Chondrocyte (in vitro differentiated cells): Measurements from ENCODE around the gene ARMC9. TPM values are rescaled to one million over a fixed set of nuclear protein-coding genes. Genes with fewer than 3 reads are reported as not detected.

Source experiments
- DNase-seq: peaks from one replicate; pipeline ENCODE4 v3.0.0; 2021; ENCODE audit warnings: mixed read lengths, low spot score
- H3K27ac Mint-ChIP-seq: one replicate; pipeline ENCODE4 v1.8.0; 2021; ENCODE audit warnings: mild to moderate bottlenecking, moderate library complexity, mixed read lengths; ENCODE audit not compliant: unreplicated experiment
- H3K27me3 Mint-ChIP-seq: 2 replicates; pipeline ENCODE4 v1.8.0; 2021; ENCODE audit warnings: low read depth, mixed read lengths
- H3K36me3 Mint-ChIP-seq: 2 replicates; pipeline ENCODE4 v1.8.0; 2021; ENCODE audit warnings: low read depth, mixed read lengths
- H3K4me1 Mint-ChIP-seq: 2 replicates; pipeline ENCODE4 v1.8.0; 2021; ENCODE audit warnings: low read depth, mild to moderate bottlenecking, mixed read lengths
- H3K4me3 Mint-ChIP-seq: one replicate; pipeline ENCODE4 v1.8.0; 2021; ENCODE audit warnings: mild to moderate bottlenecking, moderate library complexity, mixed read lengths; ENCODE audit not compliant: unreplicated experiment
- H3K9me3 Mint-ChIP-seq: 2 replicates; pipeline ENCODE4 v1.8.0; 2021; ENCODE audit warnings: low read depth, mixed read lengths
- total RNA-seq: library from RNA; stranded (reverse); gene quantifications from 3 replicates; pipeline ENCODE4 v1.2.1, GENCODE V29; 2021
- TF ChIP-seq, protein P1 (sequence below): fragments of 200-600 bp; sonication (generic); IDR thresholded peaks from 2 replicates; pipeline ENCODE4 v1.5.0; 2021; ENCODE audit warnings: antibody characterized with exemption, mild to moderate bottlenecking, moderate library complexity

The ARMC9 gene
- total RNA-seq, 1 donor from 2014 or later = 188 TPM

DNA sequence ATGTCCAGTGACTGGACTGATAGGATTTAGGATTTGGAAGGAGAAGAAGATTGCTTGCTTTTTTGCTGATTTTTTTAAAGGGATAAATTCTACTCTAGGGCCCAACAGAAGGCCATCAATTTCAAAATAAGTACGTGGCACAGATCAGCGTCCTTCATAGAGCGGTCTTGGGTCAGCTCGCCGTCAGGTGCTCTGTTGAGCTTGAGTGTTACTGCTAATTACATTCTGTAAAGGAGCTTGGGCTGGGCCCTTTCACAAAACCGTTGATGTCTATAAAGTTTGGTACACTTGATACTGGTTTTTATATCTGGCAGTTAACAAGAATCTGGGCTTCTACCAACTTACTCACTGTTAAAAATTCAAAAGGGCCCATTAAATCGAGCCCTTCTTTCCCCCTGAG is 45.4 kb downstream of the ARMC9 start:
- H3K27ac Mint-ChIP-seq = peak overlapping the region; percentile 68
- H3K27me3 Mint-ChIP-seq = no peaks in the 10 kb centered on the region
- TF ChIP-seq, protein P1, sequence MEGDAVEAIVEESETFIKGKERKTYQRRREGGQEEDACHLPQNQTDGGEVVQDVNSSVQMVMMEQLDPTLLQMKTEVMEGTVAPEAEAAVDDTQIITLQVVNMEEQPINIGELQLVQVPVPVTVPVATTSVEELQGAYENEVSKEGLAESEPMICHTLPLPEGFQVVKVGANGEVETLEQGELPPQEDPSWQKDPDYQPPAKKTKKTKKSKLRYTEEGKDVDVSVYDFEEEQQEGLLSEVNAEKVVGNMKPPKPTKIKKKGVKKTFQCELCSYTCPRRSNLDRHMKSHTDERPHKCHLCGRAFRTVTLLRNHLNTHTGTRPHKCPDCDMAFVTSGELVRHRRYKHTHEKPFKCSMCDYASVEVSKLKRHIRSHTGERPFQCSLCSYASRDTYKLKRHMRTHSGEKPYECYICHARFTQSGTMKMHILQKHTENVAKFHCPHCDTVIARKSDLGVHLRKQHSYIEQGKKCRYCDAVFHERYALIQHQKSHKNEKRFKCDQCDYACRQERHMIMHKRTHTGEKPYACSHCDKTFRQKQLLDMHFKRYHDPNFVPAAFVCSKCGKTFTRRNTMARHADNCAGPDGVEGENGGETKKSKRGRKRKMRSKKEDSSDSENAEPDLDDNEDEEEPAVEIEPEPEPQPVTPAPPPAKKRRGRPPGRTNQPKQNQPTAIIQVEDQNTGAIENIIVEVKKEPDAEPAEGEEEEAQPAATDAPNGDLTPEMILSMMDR = no peak
- peaks cover 4% of the 10 kb centered on the region for H3K4me1 Mint-ChIP-seq
- H3K4me3 Mint-ChIP-seq = no peak overlapping the region
- peaks cover 45% of the 10 kb centered on the region for H3K36me3 Mint-ChIP-seq
- no peaks in the 10 kb centered on the region for H3K9me3 Mint-ChIP-seq
- DNase-seq = no peak

DNA sequence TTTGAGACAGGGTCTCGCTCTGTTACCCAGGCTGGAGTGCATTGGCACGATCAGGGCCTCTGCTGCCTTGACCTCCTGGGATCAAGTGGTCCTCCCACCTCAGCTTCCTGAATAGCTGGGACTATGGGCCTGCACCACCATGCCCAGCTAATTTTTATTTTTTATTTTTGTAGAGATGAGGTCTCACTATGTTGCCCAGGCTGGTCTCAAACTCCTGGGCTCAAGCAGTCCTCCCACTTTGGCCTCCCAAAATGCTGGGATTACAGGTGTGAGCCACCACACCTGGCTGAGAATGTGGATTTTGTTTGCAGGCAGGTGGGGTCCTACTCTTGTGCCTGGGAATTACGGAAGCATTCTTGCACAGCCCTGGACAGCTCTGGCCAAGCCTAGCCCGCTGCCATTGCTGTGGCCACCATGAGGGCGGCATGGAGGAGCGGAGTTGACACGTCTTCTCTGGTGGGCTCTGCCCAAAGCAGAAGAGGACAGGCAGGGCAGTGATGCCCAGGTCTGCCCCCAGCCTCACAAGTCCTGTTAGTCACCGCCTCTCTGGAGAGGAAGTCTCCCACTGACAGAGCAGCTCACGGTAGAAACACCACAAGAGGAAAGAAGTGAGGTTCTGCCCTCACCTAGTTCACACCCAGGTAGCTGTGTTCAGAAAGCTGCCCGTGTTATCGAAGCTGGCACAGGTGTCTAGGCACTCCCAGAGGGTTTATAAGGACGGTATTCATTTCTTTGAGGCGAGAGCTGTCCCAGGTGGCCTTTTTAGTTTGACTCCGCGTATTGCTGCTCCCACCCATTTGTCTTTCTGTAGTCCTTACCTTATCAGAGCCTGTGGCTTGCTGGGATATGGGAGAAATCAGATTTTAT is 46.2 kb downstream of the ARMC9 start:
- DNase-seq = no peak
- Mint-ChIP-seq H3K4me1 (peaks cover 4% of the 10 kb centered on the region), H3K27ac (peak overlapping the region; percentile 54), H3K4me3 (no peak overlapping the region), H3K9me3 (no peaks in the 10 kb centered on the region), H3K36me3 (peaks cover 45% of the 10 kb centered on the region), H3K27me3 (no peaks in the 10 kb centered on the region)
- TF ChIP-seq, protein P1 = no peak

DNA sequence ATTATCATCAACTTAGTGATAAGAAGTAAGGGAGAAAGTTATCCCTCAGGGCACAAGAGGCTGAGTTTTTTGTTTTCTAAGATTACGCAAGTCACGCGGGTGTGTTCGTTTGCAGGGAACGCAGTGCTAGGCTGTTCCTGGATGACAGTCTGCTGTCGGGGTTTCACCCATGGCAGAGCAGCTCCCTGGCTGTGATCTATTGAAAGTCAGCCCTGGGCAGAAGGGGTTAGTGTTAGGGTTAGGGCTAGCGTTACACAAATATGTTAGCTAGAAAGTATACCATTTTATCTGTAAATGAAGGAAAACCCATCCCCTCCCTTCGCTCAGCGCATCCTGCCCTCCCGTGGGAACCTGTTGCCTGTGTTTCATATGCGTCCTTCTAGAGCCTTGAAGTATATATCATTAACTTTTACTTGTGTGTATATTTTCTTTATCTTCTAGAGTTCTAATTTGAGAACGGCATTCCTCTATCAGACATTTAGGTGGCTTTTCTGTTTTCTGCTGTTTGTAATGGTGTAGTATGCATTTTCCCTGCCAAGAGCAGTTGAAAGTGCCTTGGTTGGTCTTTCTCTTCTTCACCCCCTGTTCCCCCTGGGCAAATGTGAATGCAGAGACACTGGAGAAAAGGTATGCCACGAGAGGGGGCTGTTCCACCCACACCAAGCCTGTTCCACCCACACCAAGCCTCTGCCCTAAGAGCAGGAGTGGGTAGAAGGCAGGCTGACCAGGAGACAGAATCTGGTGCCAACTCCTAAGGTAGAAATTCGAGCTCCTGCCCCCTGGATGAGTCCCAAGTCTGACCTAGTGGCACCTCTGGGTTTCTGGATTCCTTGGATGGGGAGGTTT is 47.0 kb downstream of the ARMC9 start:
- H3K9me3 Mint-ChIP-seq = no peaks in the 10 kb centered on the region
- TF ChIP-seq, protein P1 = peak; percentile 46
- peaks cover 4% of the 10 kb centered on the region for H3K4me1 Mint-ChIP-seq
- H3K4me3 Mint-ChIP-seq = no peak overlapping the region
- no peak for DNase-seq
- H3K27ac Mint-ChIP-seq = peak overlapping the region; percentile 54
- no peaks in the 10 kb centered on the region for H3K27me3 Mint-ChIP-seq
- peaks cover 46% of the 10 kb centered on the region for H3K36me3 Mint-ChIP-seq

DNA sequence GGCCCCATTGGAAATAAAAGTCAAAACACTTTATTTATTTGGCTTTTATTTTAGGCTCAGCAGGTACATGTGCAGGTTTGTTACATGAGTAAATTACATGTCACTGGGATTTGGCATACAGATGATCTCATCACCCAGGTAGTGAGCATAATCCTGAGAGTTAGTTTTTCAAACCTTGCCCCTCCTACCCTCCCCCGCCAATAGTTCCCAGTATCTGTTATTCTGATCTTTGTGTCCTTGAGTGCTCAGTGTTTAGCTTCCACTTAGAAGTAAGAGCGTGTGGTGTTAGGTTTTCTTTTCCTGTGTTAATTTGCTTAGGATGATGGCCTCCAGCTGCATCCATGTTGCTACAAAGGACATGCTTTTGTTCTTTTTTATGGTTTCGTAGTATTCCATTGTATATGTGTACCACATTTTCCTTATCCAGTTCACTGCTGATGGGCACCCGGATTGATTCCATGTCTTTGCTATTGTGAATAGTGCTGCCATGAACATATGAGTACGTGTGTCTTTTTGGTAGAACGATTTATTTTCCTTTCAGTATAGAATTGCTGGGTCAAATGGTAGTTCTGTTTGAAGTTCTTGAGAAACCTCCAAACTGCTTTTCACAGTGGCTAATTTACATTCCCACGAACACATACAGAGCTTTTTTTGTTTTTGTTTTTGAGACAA is 47.9 kb downstream of the ARMC9 start:
- Mint-ChIP-seq H3K36me3 (peaks cover 46% of the 10 kb centered on the region), H3K27me3 (no peaks in the 10 kb centered on the region), H3K9me3 (no peaks in the 10 kb centered on the region), H3K27ac (peak overlapping the region; percentile 34), H3K4me1 (peaks cover 4% of the 10 kb centered on the region), H3K4me3 (no peak overlapping the region)
- no peak for DNase-seq
- TF ChIP-seq, protein P1 = no peak

DNA sequence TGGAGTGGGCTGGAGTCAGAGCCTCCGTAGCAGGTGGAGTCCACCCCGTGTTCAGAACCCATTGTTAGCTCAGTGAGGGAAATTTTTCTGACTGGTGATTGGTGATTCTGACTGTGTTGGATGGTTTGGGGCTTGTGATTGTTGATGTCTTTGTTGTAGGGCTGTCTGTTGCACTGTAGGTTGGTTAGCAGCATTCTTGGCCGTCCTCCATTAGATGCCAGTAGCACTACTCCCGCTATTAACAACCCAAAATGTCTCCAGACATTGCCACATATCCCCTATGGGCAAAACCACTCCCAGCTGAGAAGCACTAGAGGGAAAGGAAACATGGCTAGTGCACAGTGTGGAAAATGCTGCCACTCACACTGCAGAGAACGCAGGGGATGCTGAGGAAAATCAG is 51.7 kb downstream of the ARMC9 start:
- TF ChIP-seq, protein P1 = no peak
- no peaks in the 10 kb centered on the region for H3K9me3 Mint-ChIP-seq
- H3K27me3 Mint-ChIP-seq = no peaks in the 10 kb centered on the region
- peak overlapping the region; percentile 59 for H3K27ac Mint-ChIP-seq
- DNase-seq = no peak
- peaks cover 41% of the 10 kb centered on the region for H3K36me3 Mint-ChIP-seq
- no peak overlapping the region for H3K4me3 Mint-ChIP-seq
- H3K4me1 Mint-ChIP-seq = peaks cover 8% of the 10 kb centered on the region
